Measurements from ENCODE around the gene TMEM185B.
A peak's percentile ranks its signal among the peaks of the same experiment; 100 is the strongest.
"Not testable (repeated sequence)": the region's sequence is repeated elsewhere in the genome, so short reads cannot be mapped to it uniquely, and the experiment has no call there.

TMEM185B gene

DNA sequence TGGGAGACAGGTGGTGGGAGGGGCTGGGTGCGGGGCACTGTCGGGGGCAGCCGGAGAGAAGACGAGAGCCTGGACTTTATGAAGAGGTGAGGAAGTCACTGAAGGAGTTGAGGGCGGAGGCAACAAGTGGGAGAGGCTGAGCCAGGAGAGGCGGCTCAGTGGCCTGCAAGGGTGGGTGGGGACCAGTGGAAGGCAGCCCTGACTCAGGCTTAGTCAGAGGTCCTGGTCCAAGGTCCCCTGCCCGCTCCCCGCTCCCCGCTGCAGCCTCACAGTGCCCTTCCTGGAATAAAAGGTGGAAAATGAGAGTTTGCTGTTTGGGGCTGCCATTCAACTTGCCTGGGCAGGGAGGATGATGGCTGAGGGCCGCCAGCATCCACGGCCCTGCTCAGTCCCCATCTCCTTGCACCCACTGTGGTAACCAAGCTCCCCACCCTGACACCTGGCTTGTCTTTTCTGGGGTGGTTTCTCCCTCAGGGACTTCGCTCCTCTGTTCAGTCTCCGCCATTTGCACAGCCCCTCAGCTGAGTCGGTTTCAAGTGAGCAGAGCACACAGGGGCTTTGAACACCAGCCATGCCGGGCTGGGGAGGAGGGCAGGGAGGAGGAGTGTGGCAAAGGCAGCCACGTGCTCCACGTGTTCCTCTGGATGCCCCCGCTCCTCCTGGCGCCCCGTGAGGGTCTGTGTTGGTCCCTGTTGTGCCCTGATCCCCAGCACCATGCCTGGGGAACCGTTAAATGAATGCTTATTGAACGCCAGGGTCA, 15.7 kb upstream of the TMEM185B start:
- Histone ChIP-seq H3K27me3 (ENCODE audit: low read depth, low read length) (no peaks in the 10 kb centered on the region), H3K27ac (ENCODE audit: low read length) (peak overlapping the region; percentile 76), H3K4me1 (ENCODE audit: control insufficient read depth in 1 of 2, insufficient read depth in 2 of 2, low read length in 2 of 2) (peaks cover 0 to 10% of the 10 kb centered on the region in 2 donors), H3K4me3 (ENCODE audit: low read depth in 1 of 2, low read length in 2 of 2) (no peak overlapping the region), H3K9me3 (ENCODE audit: control insufficient read depth in 1 of 2, low read length in 2 of 2) (no peaks in the 10 kb centered on the region), H3K36me3 (ENCODE audit: control insufficient read depth in 1 of 2, insufficient read depth in 2 of 2, low read length in 2 of 2) (no peaks in the 10 kb centered on the region)

DNA sequence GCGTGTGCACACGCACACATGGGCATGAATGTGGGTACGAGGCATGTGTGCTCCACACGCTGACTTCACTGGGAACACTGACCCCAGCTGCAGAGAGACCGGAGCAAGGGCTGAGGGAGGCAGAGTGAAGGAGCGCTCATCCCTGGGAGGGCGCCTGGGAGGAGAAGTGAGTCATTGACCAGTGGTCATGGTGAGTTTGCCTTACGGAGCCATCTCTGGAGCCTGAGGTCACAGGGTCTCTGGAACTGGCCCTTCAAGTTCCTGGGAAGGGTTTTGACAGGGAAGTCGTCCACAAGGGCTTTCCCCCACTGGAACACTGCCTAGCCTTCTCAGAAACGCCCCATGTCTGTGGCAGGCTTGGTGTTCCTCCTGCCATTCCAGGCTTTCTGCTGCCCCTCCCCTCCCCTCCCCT, 14.3 kb upstream of the TMEM185B start:
- H3K4me3 ChIP-seq (ENCODE audit: low read depth in 1 of 2, low read length in 2 of 2), result no peak overlapping the region
- H3K36me3 ChIP-seq (ENCODE audit: control insufficient read depth in 1 of 2, insufficient read depth in 2 of 2, low read length in 2 of 2), result no peaks in the 10 kb centered on the region
- H3K4me1 ChIP-seq (ENCODE audit: control insufficient read depth in 1 of 2, insufficient read depth in 2 of 2, low read length in 2 of 2), result peaks cover 6 to 10% of the 10 kb centered on the region in 2 donors
- no peaks in the 10 kb centered on the region for H3K9me3 ChIP-seq (ENCODE audit: control insufficient read depth in 1 of 2, low read length in 2 of 2)
- no peaks in the 10 kb centered on the region for H3K27me3 ChIP-seq (ENCODE audit: low read depth, low read length)
- H3K27ac ChIP-seq (ENCODE audit: low read length), result no peak overlapping the region

DNA sequence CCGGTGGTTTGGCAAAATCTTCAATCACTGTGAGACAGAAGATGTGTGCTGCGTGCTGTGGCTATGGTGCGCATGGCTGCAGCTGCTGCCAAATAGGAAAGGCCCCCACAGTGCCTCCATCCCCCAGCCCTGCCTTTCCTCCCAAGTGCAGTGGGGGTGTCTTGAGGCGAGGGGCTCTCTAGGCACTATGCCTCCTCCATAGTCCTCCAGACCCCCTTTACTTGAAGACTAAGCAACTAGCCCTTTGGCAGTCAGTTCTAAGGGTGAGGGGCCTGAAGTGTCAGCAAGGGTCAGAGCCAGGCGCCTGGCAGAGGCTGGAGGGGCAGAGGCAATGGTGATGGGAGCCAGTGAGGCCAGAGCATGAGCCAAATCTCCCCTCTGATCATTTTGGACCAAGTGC, 13.6 kb upstream of the TMEM185B start:
- H3K9me3 ChIP-seq (ENCODE audit: control insufficient read depth in 1 of 2, low read length in 2 of 2), result no peaks in the 10 kb centered on the region
- no peak overlapping the region for H3K4me3 ChIP-seq (ENCODE audit: low read depth in 1 of 2, low read length in 2 of 2)
- H3K36me3 ChIP-seq (ENCODE audit: control insufficient read depth in 1 of 2, insufficient read depth in 2 of 2, low read length in 2 of 2), result no peaks in the 10 kb centered on the region
- H3K4me1 ChIP-seq (ENCODE audit: control insufficient read depth in 1 of 2, insufficient read depth in 2 of 2, low read length in 2 of 2), result peaks cover 6 to 10% of the 10 kb centered on the region in 2 donors
- no peak overlapping the region for H3K27ac ChIP-seq (ENCODE audit: low read length)
- H3K27me3 ChIP-seq (ENCODE audit: low read depth, low read length), result no peaks in the 10 kb centered on the region

DNA sequence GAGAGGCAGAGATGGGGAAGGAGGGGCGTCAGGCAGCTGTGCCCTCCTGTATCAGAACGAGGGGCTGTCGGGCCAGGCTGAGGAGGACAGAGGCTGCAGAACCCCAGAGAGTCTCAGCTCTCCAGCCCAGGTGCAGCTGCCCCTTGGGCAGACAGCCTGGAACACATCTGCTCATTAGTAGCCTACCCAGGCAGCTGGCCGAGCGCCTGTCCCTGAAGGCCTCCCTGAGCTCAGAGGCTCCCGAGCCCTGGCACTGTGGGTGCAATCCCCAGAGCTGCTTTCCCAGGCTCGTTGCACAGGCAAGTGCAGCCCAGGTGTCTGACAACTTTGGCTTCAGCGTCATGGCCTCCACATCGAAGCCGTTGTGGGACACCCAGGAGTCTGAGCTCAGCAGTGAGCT, 13.1 kb upstream of the TMEM185B start:
- Histone ChIP-seq H3K36me3 (ENCODE audit: control insufficient read depth in 1 of 2, insufficient read depth in 2 of 2, low read length in 2 of 2) (no peaks in the 10 kb centered on the region), H3K4me1 (ENCODE audit: control insufficient read depth in 1 of 2, insufficient read depth in 2 of 2, low read length in 2 of 2) (peaks cover 6 to 10% of the 10 kb centered on the region in 2 donors), H3K27ac (ENCODE audit: low read length) (no peak overlapping the region), H3K27me3 (ENCODE audit: low read depth, low read length) (no peaks in the 10 kb centered on the region), H3K4me3 (ENCODE audit: low read depth in 1 of 2, low read length in 2 of 2) (no peak overlapping the region), H3K9me3 (ENCODE audit: control insufficient read depth in 1 of 2, low read length in 2 of 2) (no peaks in the 10 kb centered on the region)

DNA sequence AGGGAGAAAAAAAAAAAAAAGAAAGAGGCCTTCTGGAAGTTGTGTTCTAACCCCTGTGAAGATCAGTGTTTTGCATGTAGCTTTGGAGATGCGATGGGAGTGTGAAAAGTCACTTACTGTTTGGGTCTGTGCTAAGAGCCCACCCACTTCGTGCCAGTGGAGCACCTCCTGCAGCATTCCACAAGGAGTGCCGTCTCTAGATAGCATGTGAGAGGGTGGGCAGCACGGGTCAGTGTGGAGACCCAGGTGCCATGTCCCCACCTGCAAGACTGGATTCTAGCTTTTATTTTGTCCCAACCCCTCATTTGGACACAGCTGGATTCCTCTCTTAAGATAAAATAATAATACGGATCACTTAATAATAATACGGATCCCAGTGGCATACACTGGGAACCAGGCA, 12.5 kb upstream of the TMEM185B start:
- no peak overlapping the region for H3K4me3 ChIP-seq (ENCODE audit: low read depth in 1 of 2, low read length in 2 of 2)
- H3K27ac ChIP-seq (ENCODE audit: low read length), result no peak overlapping the region
- no peaks in the 10 kb centered on the region for H3K36me3 ChIP-seq (ENCODE audit: control insufficient read depth in 1 of 2, insufficient read depth in 2 of 2, low read length in 2 of 2)
- no peaks in the 10 kb centered on the region for H3K9me3 ChIP-seq (ENCODE audit: control insufficient read depth in 1 of 2, low read length in 2 of 2)
- peaks cover 6 to 10% of the 10 kb centered on the region in 2 donors for H3K4me1 ChIP-seq (ENCODE audit: control insufficient read depth in 1 of 2, insufficient read depth in 2 of 2, low read length in 2 of 2)
- no peaks in the 10 kb centered on the region for H3K27me3 ChIP-seq (ENCODE audit: low read depth, low read length)

DNA sequence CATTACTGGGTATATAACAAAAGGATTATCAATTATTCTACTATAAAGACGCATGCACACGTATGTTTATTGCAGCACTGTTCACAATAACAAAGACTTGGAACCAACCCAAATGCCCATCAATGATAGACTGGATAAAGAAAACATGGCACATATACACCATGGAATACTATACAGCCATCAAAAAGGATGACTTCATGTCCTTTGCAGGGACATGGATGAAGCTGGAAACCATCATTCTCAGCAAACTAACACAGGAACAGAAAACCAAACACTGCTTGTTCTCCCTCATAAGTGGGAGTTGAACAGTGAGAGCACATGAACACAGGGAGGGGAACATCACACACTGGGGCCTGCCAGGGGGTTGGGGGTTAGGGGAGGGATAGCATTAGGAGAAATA, 12.0 kb upstream of the TMEM185B start:
- H3K36me3 ChIP-seq (ENCODE audit: control insufficient read depth in 1 of 2, insufficient read depth in 2 of 2, low read length in 2 of 2); H3K9me3 ChIP-seq (ENCODE audit: control insufficient read depth in 1 of 2, low read length in 2 of 2); H3K27me3 ChIP-seq (ENCODE audit: low read depth, low read length); H3K4me3 ChIP-seq (ENCODE audit: low read depth in 1 of 2, low read length in 2 of 2); H3K27ac ChIP-seq (ENCODE audit: low read length): not testable (repeated sequence)
- peaks cover 6 to 10% of the 10 kb centered on the region in 2 donors for H3K4me1 ChIP-seq (ENCODE audit: control insufficient read depth in 1 of 2, insufficient read depth in 2 of 2, low read length in 2 of 2)

DNA sequence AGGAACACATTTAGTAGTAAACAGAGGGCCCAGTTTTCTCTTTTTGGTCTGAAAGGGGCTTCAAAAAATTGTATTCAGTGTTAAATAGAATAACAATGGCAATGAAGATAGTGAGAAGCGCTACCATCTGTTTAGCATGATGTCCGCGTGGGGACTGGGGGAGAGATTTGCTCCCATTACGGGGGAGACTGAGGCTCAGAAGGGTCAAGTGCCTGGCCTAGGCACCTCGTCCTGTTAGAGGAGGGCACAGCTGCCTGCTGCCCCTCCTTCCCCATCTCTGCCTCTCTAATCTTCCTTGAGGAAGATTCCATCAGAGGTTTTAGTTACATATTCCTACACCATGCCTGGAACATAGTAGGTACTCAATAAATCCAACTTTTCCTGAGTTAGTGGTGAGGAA, 10.1 kb upstream of the TMEM185B start:
- peaks cover 0 to 10% of the 10 kb centered on the region in 2 donors for H3K4me1 ChIP-seq (ENCODE audit: control insufficient read depth in 1 of 2, insufficient read depth in 2 of 2, low read length in 2 of 2)
- no peak overlapping the region for H3K4me3 ChIP-seq (ENCODE audit: low read depth in 1 of 2, low read length in 2 of 2)
- H3K27ac ChIP-seq (ENCODE audit: low read length), result no peak overlapping the region

DNA sequence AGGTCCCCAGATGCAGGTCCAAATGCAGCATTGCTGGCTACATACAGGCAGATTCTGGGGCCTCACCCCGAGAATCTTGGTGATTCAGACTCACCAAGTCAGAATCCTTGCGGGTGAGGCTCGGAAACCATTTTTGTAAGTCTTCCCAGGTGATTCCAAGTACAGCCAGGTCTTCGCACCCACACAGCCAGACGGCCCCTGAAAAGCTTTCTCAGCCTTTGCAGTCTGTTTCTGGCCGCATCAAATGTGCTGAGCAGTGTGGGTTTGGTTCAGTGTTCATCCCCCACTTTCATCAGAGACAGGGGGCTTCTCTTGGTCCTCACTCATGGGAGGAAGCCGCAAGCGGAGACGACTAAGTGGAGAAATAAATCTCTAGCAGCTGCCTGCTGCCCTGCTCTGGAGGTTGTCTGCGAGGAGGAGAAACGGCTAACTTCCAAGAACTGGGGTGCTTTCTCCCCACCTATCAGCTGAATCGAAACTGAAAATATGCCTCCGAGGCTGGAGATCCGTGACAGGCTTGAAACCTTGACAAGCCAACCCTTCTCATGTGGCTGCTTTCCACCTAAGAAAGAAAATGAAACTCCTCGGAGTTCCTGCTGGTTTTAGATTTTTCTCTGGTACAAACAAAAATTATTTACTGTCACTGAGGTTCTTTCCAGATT, 8.9 kb upstream of the TMEM185B start:
- peak overlapping the region; percentile 84 for H3K27ac ChIP-seq (ENCODE audit: low read length)
- peak overlapping the region; percentile 55 to 81 for H3K4me3 ChIP-seq (ENCODE audit: low read depth in 1 of 2, low read length in 2 of 2)
- H3K36me3 ChIP-seq (ENCODE audit: control insufficient read depth in 1 of 2, insufficient read depth in 2 of 2, low read length in 2 of 2), result no peaks in the 10 kb centered on the region
- H3K27me3 ChIP-seq (ENCODE audit: low read depth, low read length), result no peaks in the 10 kb centered on the region
- H3K4me1 ChIP-seq (ENCODE audit: control insufficient read depth in 1 of 2, insufficient read depth in 2 of 2, low read length in 2 of 2), result peaks cover 0 to 10% of the 10 kb centered on the region in 2 donors
- H3K9me3 ChIP-seq (ENCODE audit: control insufficient read depth in 1 of 2, low read length in 2 of 2), result no peaks in the 10 kb centered on the region

More for the DNA sequence above, 10.1 kb upstream of the TMEM185B start:
- H3K36me3 ChIP-seq (ENCODE audit: control insufficient read depth in 1 of 2, insufficient read depth in 2 of 2, low read length in 2 of 2), result no peaks in the 10 kb centered on the region
- H3K27me3 ChIP-seq (ENCODE audit: low read depth, low read length), result no peaks in the 10 kb centered on the region
- H3K9me3 ChIP-seq (ENCODE audit: control insufficient read depth in 1 of 2, low read length in 2 of 2), result no peaks in the 10 kb centered on the region

DNA sequence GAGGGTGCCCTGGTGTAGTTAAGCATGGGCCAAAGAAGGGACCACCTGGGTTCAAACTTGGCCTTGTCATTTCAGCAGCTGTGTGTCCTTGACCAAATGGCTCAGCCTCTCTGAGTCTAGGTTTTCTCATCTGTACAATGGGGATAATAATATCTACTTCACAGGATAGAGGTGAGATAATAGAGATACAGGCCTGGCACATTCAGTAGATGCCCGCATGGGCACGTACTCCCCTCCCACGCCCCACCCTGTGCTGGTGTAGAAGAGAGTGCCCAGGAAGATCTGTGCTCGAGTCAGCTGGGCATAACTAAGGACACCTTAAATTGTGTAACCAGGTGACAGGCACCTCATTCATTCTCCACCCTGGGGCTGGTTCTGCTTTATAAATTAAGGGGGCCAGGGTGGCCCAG, 8.4 kb upstream of the TMEM185B start:
- Histone ChIP-seq H3K27me3 (ENCODE audit: low read depth, low read length) (no peaks in the 10 kb centered on the region), H3K4me3 (ENCODE audit: low read depth in 1 of 2, low read length in 2 of 2) (peak overlapping the region; percentile 55 to 81), H3K4me1 (ENCODE audit: control insufficient read depth in 1 of 2, insufficient read depth in 2 of 2, low read length in 2 of 2) (peaks cover 0 to 10% of the 10 kb centered on the region in 2 donors), H3K9me3 (ENCODE audit: control insufficient read depth in 1 of 2, low read length in 2 of 2) (no peaks in the 10 kb centered on the region), H3K36me3 (ENCODE audit: control insufficient read depth in 1 of 2, insufficient read depth in 2 of 2, low read length in 2 of 2) (no peaks in the 10 kb centered on the region), H3K27ac (ENCODE audit: low read length) (peak overlapping the region; percentile 84)

DNA sequence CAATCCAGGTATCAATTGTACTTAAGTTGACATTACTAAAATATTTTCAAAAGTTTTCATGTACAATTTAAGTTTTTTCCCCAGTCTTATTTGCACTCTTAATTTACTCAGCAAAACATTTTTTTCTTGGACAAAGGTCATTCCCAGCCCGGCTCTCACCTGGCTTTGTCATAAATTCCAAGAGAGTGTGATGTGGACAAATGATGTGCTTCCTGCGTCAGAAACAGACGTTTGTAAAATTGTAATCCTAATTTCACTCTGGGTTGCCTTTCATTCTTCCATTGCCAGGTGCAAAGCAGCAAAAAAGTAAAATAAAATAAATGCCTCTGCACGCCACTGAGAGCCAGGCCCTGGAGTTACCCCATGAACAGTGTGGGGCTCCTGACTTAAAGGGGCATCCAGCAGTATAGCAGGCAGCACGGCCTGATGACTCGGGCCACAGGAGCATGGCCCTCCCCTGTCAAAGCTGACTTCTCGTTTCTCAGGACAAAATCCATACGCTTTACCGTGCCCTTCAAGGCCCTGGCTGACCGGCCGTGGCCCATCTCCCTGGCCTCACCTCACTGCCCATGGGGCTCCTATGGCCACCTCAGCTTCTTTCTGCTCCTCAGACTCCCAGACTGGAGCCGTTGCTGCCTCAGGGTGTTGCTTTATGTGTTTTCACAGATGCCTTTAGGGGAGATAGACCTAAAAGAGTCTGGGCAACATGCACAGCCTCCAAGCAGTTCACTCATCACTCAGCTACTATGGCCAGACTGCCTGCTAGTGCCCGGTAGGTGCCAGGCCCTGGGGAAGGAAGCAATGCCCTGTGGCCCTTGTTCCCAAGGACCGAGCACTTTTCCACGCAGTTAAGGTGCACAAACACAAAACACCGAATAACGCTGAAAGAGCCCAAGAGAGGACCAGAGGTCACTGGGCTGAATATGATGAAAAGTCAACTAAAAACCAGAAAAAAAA, 7.6 kb upstream of the TMEM185B start:
- Histone ChIP-seq H3K27me3 (ENCODE audit: low read depth, low read length) (no peaks in the 10 kb centered on the region), H3K4me1 (ENCODE audit: control insufficient read depth in 1 of 2, insufficient read depth in 2 of 2, low read length in 2 of 2) (peaks cover 0 to 10% of the 10 kb centered on the region in 2 donors), H3K9me3 (ENCODE audit: control insufficient read depth in 1 of 2, low read length in 2 of 2) (no peaks in the 10 kb centered on the region), H3K36me3 (ENCODE audit: control insufficient read depth in 1 of 2, insufficient read depth in 2 of 2, low read length in 2 of 2) (no peaks in the 10 kb centered on the region), H3K27ac (ENCODE audit: low read length) (peak overlapping the region; percentile 84), H3K4me3 (ENCODE audit: low read depth in 1 of 2, low read length in 2 of 2) (peak overlapping the region in 1 of 2 donors; percentile 81)

DNA sequence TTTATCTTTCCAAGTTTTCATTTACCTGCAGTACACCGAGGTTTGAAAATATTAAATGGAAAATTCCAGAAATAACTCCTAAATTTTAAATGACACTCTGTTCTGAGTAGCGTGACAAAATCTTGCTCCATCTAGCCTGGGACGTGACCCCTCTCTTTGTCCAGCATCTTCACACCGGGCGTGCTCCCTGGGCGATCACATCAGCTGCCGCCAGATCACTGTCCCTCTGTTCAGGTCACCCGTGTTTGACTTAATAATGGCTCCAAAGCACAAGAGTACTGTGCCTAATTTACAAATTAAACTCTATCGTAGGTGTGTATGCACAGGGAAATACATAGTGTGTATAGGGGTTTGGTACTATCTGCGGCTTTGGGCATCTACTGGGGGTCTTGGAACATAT, 6.1 kb upstream of the TMEM185B start:
- Histone ChIP-seq H3K27me3 (ENCODE audit: low read depth, low read length) (no peaks in the 10 kb centered on the region), H3K27ac (ENCODE audit: low read length) (no peak overlapping the region), H3K36me3 (ENCODE audit: control insufficient read depth in 1 of 2, insufficient read depth in 2 of 2, low read length in 2 of 2) (no peaks in the 10 kb centered on the region), H3K4me3 (ENCODE audit: low read depth in 1 of 2, low read length in 2 of 2) (no peak overlapping the region), H3K4me1 (ENCODE audit: control insufficient read depth in 1 of 2, insufficient read depth in 2 of 2, low read length in 2 of 2) (peaks cover 0 to 10% of the 10 kb centered on the region in 2 donors), H3K9me3 (ENCODE audit: control insufficient read depth in 1 of 2, low read length in 2 of 2) (no peaks in the 10 kb centered on the region)
